H1 (cell line): ENCODE data around the gene NDUFB10. TPM values are rescaled to one million over a fixed set of nuclear protein-coding genes. Genes with fewer than 3 reads are reported as not detected.

ENCODE experiments used
- CTCF ChIA-PET: fragments of 300-600 bp; sonication (Branson Sonifier 250); formaldehyde crosslinking; loops from one replicate; lab custom pipeline; 2021; ENCODE audit not compliant: partially characterized antibody; lab: Charles Lee
- POLR2A ChIA-PET: fragments of 300-600 bp; sonication (Branson Sonifier 250); formaldehyde crosslinking; loops from one replicate; lab custom pipeline; 2021; ENCODE audit warnings: inconsistent platforms; ENCODE audit not compliant: partially characterized antibody; lab: Charles Lee
- DNase-seq, 2 experiments: peaks; one replicate each; pipeline versions ENCODE4 v3.0.0 to v3.0.0-alpha.2; 2010 to 2022; ENCODE audit warnings: low spot score in 2 of 2, low read depth in 1 of 2, mixed read lengths in 1 of 2
- FAIRE-seq: peaks from 2 replicates; lab custom pipeline; 2011; peaks lifted over from hg19 to GRCh38; lab: Jason Lieb, UNC
- H2AFZ ChIP-seq: 2 replicates; pipeline ENCODE4 v1.8.1; 2012; ENCODE audit warnings: low read length, inconsistent platforms
- H2AK5ac ChIP-seq: 2 replicates; pipeline ENCODE4 v1.6.1; 2013; ENCODE audit warnings: low read depth, low read length
- H2BK120ac ChIP-seq: replicated peaks from 2 replicates; pipeline ENCODE3; 2013; ENCODE audit warnings: low read depth, low read length, inconsistent platforms
- H2BK12ac ChIP-seq: 2 replicates; pipeline ENCODE4 v1.6.1; 2013; ENCODE audit warnings: low read depth, low read length
- H2BK15ac ChIP-seq: 2 replicates; pipeline ENCODE4 v1.6.1; 2013; ENCODE audit warnings: low read length
- H2BK20ac ChIP-seq: 2 replicates; pipeline ENCODE4 v1.6.1; 2013; ENCODE audit warnings: low read length
- H2BK5ac ChIP-seq: 2 replicates; pipeline ENCODE4 v1.6.1; 2013; ENCODE audit warnings: low read depth, low read length
- H3K14ac ChIP-seq: 2 replicates; pipeline ENCODE4 v1.6.1; 2013; ENCODE audit warnings: inconsistent platforms; ENCODE audit not compliant: insufficient read length
- H3K18ac ChIP-seq: 2 replicates; pipeline ENCODE4 v1.6.1; 2013; ENCODE audit warnings: low read length; ENCODE audit errors: extremely low read depth
- H3K23ac ChIP-seq: 2 replicates; pipeline ENCODE4 v1.6.1; 2013; ENCODE audit warnings: inconsistent platforms; ENCODE audit not compliant: insufficient read length
- H3K23me2 ChIP-seq: 2 replicates; pipeline ENCODE4 v1.6.1; 2013; ENCODE audit warnings: low read depth, low read length
- H3K27ac ChIP-seq: 2 replicates; pipeline ENCODE4 v1.6.1; 2011; ENCODE audit warnings: low read depth, low read length, inconsistent platforms
- H3K27me3 ChIP-seq, 4 experiments: replicated peaks in 1 of 4; 1 replicate in 1 of 4; 2 replicates in 3 of 4; pipeline versions ENCODE4 v1.6.1 to v1.8.1; 2011 to 2013; ENCODE audit warnings: low read length in 3 of 4, mild to moderate bottlenecking in 3 of 4, inconsistent platforms in 2 of 4, mixed read lengths in 2 of 4, moderate library complexity in 1 of 4; ENCODE audit not compliant: control insufficient read depth in 3 of 4, insufficient read depth in 3 of 4; ENCODE audit errors: extremely low read depth in 1 of 4
- H3K36me3 ChIP-seq, 4 experiments: 2 replicates each; pipeline versions ENCODE4 v1.6.1 to v1.8.1; 2011 to 2013; ENCODE audit warnings: mild to moderate bottlenecking in 4 of 4, low read length in 3 of 4, moderate library complexity in 2 of 4, control low read depth in 1 of 4, inconsistent platforms in 1 of 4; ENCODE audit not compliant: insufficient read depth in 4 of 4, control insufficient read depth in 2 of 4
- H3K4ac ChIP-seq: replicated peaks from 2 replicates; pipeline ENCODE3; 2013; ENCODE audit warnings: low read length, low read depth, mixed read lengths, inconsistent platforms; ENCODE audit not compliant: insufficient read length
- H3K4me1 ChIP-seq, 4 experiments: replicated peaks in 1 of 4; 1 replicate in 1 of 4; 2 replicates in 3 of 4; pipeline versions ENCODE4 v1.6.1 to v1.8.1; 2011 to 2013; ENCODE audit warnings: low read length in 3 of 4, inconsistent platforms in 2 of 4, mixed read lengths in 1 of 4; ENCODE audit not compliant: insufficient read depth in 4 of 4, control insufficient read depth in 3 of 4
- H3K4me2 ChIP-seq, 2 experiments: 2 replicates each; pipeline versions ENCODE4 v1.6.1 to v1.8.1; 2011 to 2013; ENCODE audit warnings: low read depth in 2 of 2, low read length in 2 of 2, control low read depth in 1 of 2, inconsistent platforms in 1 of 2, mild to moderate bottlenecking in 1 of 2; ENCODE audit not compliant: insufficient read depth in 1 of 2
- H3K4me3 ChIP-seq, 4 experiments: fragments of 200-600, 300-600 bp in 1 of 4; sonication (generic), shearing (Covaris generic), sonication (Bioruptor Twin) in 1 of 4; 2 replicates each; pipeline versions ENCODE4 v1.5.1 to v1.8.1; 2011 to 2016; ENCODE audit warnings: low read length in 4 of 4, low read depth in 3 of 4, control low read depth in 2 of 4, inconsistent platforms in 2 of 4, mild to moderate bottlenecking in 2 of 4, mixed read lengths in 1 of 4, moderate library complexity in 1 of 4; ENCODE audit not compliant: insufficient read depth in 2 of 4; ENCODE audit errors: extremely low read depth in 1 of 4
- H3K56ac ChIP-seq: replicated peaks from 2 replicates; pipeline ENCODE3; 2013; ENCODE audit warnings: low read depth, mild to moderate bottlenecking, mixed read lengths, low read length, inconsistent platforms; ENCODE audit not compliant: insufficient read length
- H3K79me1 ChIP-seq: 2 replicates; pipeline ENCODE4 v1.6.1; 2013; ENCODE audit warnings: low read depth, low read length, control low read depth
- H3K79me2 ChIP-seq, 2 experiments: 2 replicates each; pipeline versions ENCODE4 v1.6.1 to v1.8.1; 2012 to 2013; ENCODE audit warnings: low read length in 2 of 2, mild to moderate bottlenecking in 2 of 2, inconsistent platforms in 1 of 2; ENCODE audit not compliant: insufficient read depth in 2 of 2, control insufficient read depth in 1 of 2
- H3K9ac ChIP-seq, 4 experiments: replicated peaks in 1 of 4; 1 replicate in 1 of 4; 2 replicates in 3 of 4; pipeline versions ENCODE4 v1.6.1 to v1.8.1; 2011 to 2013; ENCODE audit warnings: low read depth in 3 of 4, low read length in 3 of 4, control low read depth in 2 of 4, mild to moderate bottlenecking in 2 of 4, moderate library complexity in 2 of 4, inconsistent platforms in 1 of 4; ENCODE audit errors: extremely low read depth in 1 of 4
- H3K9me3 ChIP-seq, 2 experiments: 2 replicates each; pipeline versions ENCODE4 v1.6.1 to v1.8.1; 2012 to 2013; ENCODE audit warnings: mild to moderate bottlenecking in 2 of 2, moderate library complexity in 2 of 2, control low read depth in 1 of 2, inconsistent platforms in 1 of 2, low read depth in 1 of 2, low read length in 1 of 2, mixed read lengths in 1 of 2; ENCODE audit not compliant: insufficient read depth in 2 of 2
- H4K20me1 ChIP-seq, 2 experiments: replicated peaks in 1 of 2; 2 replicates each; pipeline versions ENCODE3 to v1.8.1; 2011 to 2013; ENCODE audit warnings: inconsistent platforms in 2 of 2, low read length in 2 of 2, mild to moderate bottlenecking in 1 of 2; ENCODE audit not compliant: insufficient read depth in 2 of 2, control insufficient read depth in 1 of 2
- H4K5ac ChIP-seq: 2 replicates; pipeline ENCODE4 v1.6.1; 2013; ENCODE audit warnings: low read length, low read depth, mixed read lengths, inconsistent platforms; ENCODE audit not compliant: insufficient read length
- H4K8ac ChIP-seq: 2 replicates; pipeline ENCODE4 v1.8.0; 2013; ENCODE audit warnings: mild to moderate bottlenecking, moderate library complexity, low read length, inconsistent platforms; ENCODE audit not compliant: insufficient read depth; ENCODE audit errors: extremely low read depth
- H4K91ac ChIP-seq: replicated peaks from 2 replicates; pipeline ENCODE3; 2013; ENCODE audit warnings: low read length, mixed read lengths, inconsistent platforms; ENCODE audit not compliant: insufficient read length
- CHD2 ChIP-seq: IDR thresholded peaks from 2 replicates; pipeline ENCODE4 v1.6.1; 2012; ENCODE audit warnings: low read length, improper control_type of control experiment
- HDAC2 ChIP-seq, 2 experiments: fragments of 300-600 bp in 1 of 2; sonication (generic) in 1 of 2; IDR thresholded peaks; 2 replicates each; pipeline ENCODE4 v1.6.1; 2011 to 2012; ENCODE audit warnings: low read depth in 2 of 2, low read length in 2 of 2, mild to moderate bottlenecking in 2 of 2, moderate library complexity in 2 of 2, borderline replicate concordance in 1 of 2, inconsistent platforms in 1 of 2
- JUND ChIP-seq: IDR thresholded peaks from 2 replicates; pipeline ENCODE4 v1.6.1; 2011; ENCODE audit warnings: mild to moderate bottlenecking, improper control_type of control experiment, low read length
- KDM1A ChIP-seq: fragments of 200-600, 300-600 bp; sonication (generic); IDR thresholded peaks from 2 replicates; pipeline ENCODE4 v1.7.1; 2016; ENCODE audit warnings: mild to moderate bottlenecking, low read length, borderline replicate concordance
- KDM5A ChIP-seq: fragments of 200-600 bp; IDR thresholded peaks from 2 replicates; pipeline ENCODE4 v1.7.1; 2012; ENCODE audit warnings: mild to moderate bottlenecking, low read length, inconsistent platforms, mixed read lengths
- MAFK ChIP-seq: IDR thresholded peaks from 2 replicates; pipeline ENCODE4 v1.6.1; 2012; ENCODE audit warnings: low read depth, mild to moderate bottlenecking, improper control_type of control experiment, low read length
- RAD21 ChIP-seq, 2 experiments: IDR thresholded peaks in 1 of 2; conservative IDR thresholded peaks in 1 of 2; 2 replicates each; pipeline ENCODE4 v1.6.1; 2011; ENCODE audit warnings: low read depth in 2 of 2, low read length in 2 of 2, improper control_type of control experiment in 1 of 2, inconsistent platforms in 1 of 2, mild to moderate bottlenecking in 1 of 2, moderate library complexity in 1 of 2
- RNF2 ChIP-seq: fragments of 200-900, 300-1000 bp; sonication (generic); IDR thresholded peaks from 2 replicates; pipeline ENCODE4 v1.7.1; 2016; ENCODE audit warnings: borderline replicate concordance, low read depth, mild to moderate bottlenecking, antibody characterized with exemption, low read length; ENCODE audit not compliant: poor library complexity, severe bottlenecking; ENCODE audit errors: missing control alignments
- SP4 ChIP-seq: IDR thresholded peaks from 2 replicates; pipeline ENCODE4 v1.6.1; 2012; ENCODE audit warnings: low read length, inconsistent platforms
- YY1 ChIP-seq: IDR thresholded peaks from 2 replicates; pipeline ENCODE4 v1.6.1; 2011; ENCODE audit warnings: low read depth, mild to moderate bottlenecking, low read length
- WGBS, 2 experiments: shearing (Covaris generic) in 1 of 2; methylation state at CpG; one replicate each; pipeline versions ENCODE4 v1.1.6 to v1.1.7; 2013 to 2015; ENCODE audit warnings: low lambda C conversion rate in 2 of 2, mixed read lengths in 2 of 2, inconsistent platforms in 1 of 2, low coverage in 1 of 2, missing lambda C conversion rate in 1 of 2; ENCODE audit not compliant: insufficient replicate concordance in 2 of 2, insufficient coverage in 1 of 2, insufficient read length in 1 of 2; ENCODE audit errors: extremely low coverage in 1 of 2, missing lambda C conversion rate in 1 of 2; 5-methylcytosine and 5-hydroxymethylcytosine counted together
- polyA plus RNA-seq, 7 experiments: library from polyadenylated mRNA; depleted of rRNA in 3 of 7; stranded (reverse) in 5 of 7; unstranded in 2 of 7; fragments of >200 nt in 5 of 7; fragments of 200-250 nt in 2 of 7; gene quantifications; 1 replicate in 5 of 7; 2 replicates in 1 of 7; 4 replicates in 1 of 7; pipeline versions ENCODE4 v1.2.1 to v1.2.3, GENCODE V29; 2011 to 2013; ENCODE audit warnings: missing spikeins in 2 of 7, mixed read lengths in 2 of 7
- total RNA-seq: library from RNA; stranded (reverse); fragmentation: NEBNext Ultra II Directional; extraction: Animal tissue kit (Norgen Biotek cat#: 25700); gene quantifications from 2 replicates; pipeline ENCODE4 v1.2.1, GENCODE V29; 2021

Gene NDUFB10
- total and polyA plus RNA-seq, 2 of the 8 experiments (the other 6 are each of a cell fraction or from before 2014, with no cell fraction given): 183 to 194 TPM

GRCh38 chr16:1936945-1937479, 22.3 kb upstream of the NDUFB10 start:
- no peak overlapping the region for H4K8ac ChIP-seq
- H2BK20ac ChIP-seq: no peak overlapping the region
- no peak overlapping the region for H4K91ac ChIP-seq
- H4K5ac ChIP-seq: no peak overlapping the region
- no peak overlapping the region for H2BK5ac ChIP-seq
- H3K23ac ChIP-seq: no peak overlapping the region
- no peak overlapping the region for H2BK120ac ChIP-seq
- no peaks in the 10 kb centered on the region for H3K23me2 ChIP-seq
- H3K14ac ChIP-seq: no peak overlapping the region
- H3K4ac ChIP-seq: no peak overlapping the region
- peaks cover 0 to 4% of the 10 kb centered on the region in 2 experiments for H4K20me1 ChIP-seq
- H2BK15ac ChIP-seq: no peak overlapping the region
- no peak overlapping the region for H3K4me3 ChIP-seq
- 92% methylated on average over 11 of the region's 11 CpGs; no CpG with 5 or more reads in 1 of the 2 experiments for WGBS, 2 experiments
- FAIRE-seq: no peak
- H3K4me2 ChIP-seq: no peak overlapping the region
- H2AFZ ChIP-seq: no peak overlapping the region
- peaks cover 4 to 12% (median 8%) of the 10 kb centered on the region in 4 experiments; a peak in 5 of 8 replicates for H3K36me3 ChIP-seq
- POLR2A ChIA-PET: interaction anchor here (0.6 kb wide), 1 partner anchor 121 kb away, joined by 3 read pairs; no protein-coding TSS in a partner anchor
- TF ChIP-seq CHD2: no peak
- no peak for TF ChIP-seq MAFK
- no peak for TF ChIP-seq HDAC2 (IDR thresholded peaks at IDR 0.05; ENCODE audit: borderline replicate concordance in 1 of 2, low read depth in 2 of 2, low read length in 2 of 2)
- TF ChIP-seq JUND: no peak
- TF ChIP-seq SP4: no peak
- TF ChIP-seq KDM5A: no peak
- no peak for TF ChIP-seq YY1
- no peak for TF ChIP-seq KDM1A
- no peak for TF ChIP-seq RNF2
- no peak for TF ChIP-seq RAD21 (IDR thresholded peaks at IDR 0.05 in 1 of 2, conservative IDR thresholded peaks at IDR 0.05 in 1 of 2; ENCODE audit: low read depth in 2 of 2, low read length in 2 of 2)
- TF ChIP-seq, all 59 proteins: peak for 0
- Histone ChIP-seq H3K79me1 (no peaks in the 10 kb centered on the region), H2BK12ac (no peak overlapping the region), H3K56ac (no peak overlapping the region), H3K9me3 (no peaks in the 10 kb centered on the region), H3K9ac (no peak overlapping the region), H3K27me3 (no peaks in the 10 kb centered on the region), H3K79me2 (no peaks in the 10 kb centered on the region), H3K4me1 (peaks cover 0 to 5% (median 3%) of the 10 kb centered on the region in 4 experiments; a peak in 4 of 7 replicates), H3K27ac (no peak overlapping the region), H3K18ac (no peak overlapping the region), H2AK5ac (no peak overlapping the region)
- CTCF ChIA-PET: interaction anchor here (0.6 to 0.7 kb wide), 2 partner anchors 191 to 1866 kb away, joined by 3 to 5 read pairs; no protein-coding TSS in a partner anchor
- no peak for DNase-seq
